ENCODE results near the gene TPST2.

DNA sequence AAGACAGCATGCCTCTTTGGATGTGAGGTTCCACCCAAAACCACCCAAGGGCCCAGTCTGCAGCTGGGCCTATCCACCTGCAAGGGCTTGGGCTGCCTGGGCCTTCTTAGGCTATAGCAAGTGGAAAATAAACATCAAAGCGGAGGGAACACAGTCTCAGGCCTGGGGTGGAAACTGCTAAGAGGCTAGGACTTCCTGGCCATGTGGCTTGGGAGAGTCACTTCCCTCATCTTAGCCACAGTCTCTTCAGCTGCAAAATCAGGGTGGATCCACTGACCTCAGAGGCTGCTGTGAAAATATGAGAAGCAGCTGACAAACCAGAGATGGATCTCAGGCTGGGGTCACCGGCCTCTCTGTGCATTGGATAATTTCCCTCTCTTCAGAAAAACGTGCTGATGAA lies 47.1 kb downstream of the TPST2 start:
- no peak for TF ChIP-seq MAFK (IDR thresholded peaks at IDR 0.05; ENCODE audit: partially characterized antibody)
- no peak for TF ChIP-seq CBX8 (IDR thresholded peaks at IDR 0.05)
- no peak for TF ChIP-seq RAD21 (conservative IDR thresholded peaks at IDR 0.05 in 1 of 2, IDR thresholded peaks at IDR 0.05 in 1 of 2)
- TF ChIP-seq PHF8 (IDR thresholded peaks at IDR 0.05; ENCODE audit: borderline replicate concordance, low read depth), result no peak
- TF ChIP-seq CEBPB (IDR thresholded peaks at IDR 0.05), result no peak
- TF ChIP-seq, protein P1, sequence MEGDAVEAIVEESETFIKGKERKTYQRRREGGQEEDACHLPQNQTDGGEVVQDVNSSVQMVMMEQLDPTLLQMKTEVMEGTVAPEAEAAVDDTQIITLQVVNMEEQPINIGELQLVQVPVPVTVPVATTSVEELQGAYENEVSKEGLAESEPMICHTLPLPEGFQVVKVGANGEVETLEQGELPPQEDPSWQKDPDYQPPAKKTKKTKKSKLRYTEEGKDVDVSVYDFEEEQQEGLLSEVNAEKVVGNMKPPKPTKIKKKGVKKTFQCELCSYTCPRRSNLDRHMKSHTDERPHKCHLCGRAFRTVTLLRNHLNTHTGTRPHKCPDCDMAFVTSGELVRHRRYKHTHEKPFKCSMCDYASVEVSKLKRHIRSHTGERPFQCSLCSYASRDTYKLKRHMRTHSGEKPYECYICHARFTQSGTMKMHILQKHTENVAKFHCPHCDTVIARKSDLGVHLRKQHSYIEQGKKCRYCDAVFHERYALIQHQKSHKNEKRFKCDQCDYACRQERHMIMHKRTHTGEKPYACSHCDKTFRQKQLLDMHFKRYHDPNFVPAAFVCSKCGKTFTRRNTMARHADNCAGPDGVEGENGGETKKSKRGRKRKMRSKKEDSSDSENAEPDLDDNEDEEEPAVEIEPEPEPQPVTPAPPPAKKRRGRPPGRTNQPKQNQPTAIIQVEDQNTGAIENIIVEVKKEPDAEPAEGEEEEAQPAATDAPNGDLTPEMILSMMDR (IDR thresholded peaks at IDR 0.05), result no peak
- no peak for TF ChIP-seq BHLHE40 (IDR thresholded peaks at IDR 0.05; ENCODE audit: low read depth, low read length)
- TF ChIP-seq JUN (IDR thresholded peaks at IDR 0.05), result no peak
- TF ChIP-seq SMC3 (IDR thresholded peaks at IDR 0.05), result no peak
